Right lobe of liver (tissue), 6 donors: ENCODE results near the gene PPP1R7. TPM values are rescaled to one million over a fixed set of nuclear protein-coding genes. Genes with fewer than 3 reads are reported as not detected.

Experiments
- ATAC-seq, 4 donors: fragments of 200-7000 bp; cut with Tn5 transposase; one replicate each; pipeline ENCODE4 v1.9.1; 2020; ENCODE audit warnings: mild to moderate bottlenecking in 4 of 4, moderate library complexity in 4 of 4
- DNase-seq, 3 donors: peaks; one replicate each; pipeline ENCODE4 v3.0.0-alpha.2; 2020
- H3K27ac ChIP-seq, 3 donors: fragments of 200-600 bp; one replicate each; pipeline ENCODE4 v1.8.0; 2022
- H3K27me3 ChIP-seq, 2 donors: fragments of 200-600 bp; one replicate each; pipeline ENCODE4 v1.8.0; 2022
- H3K36me3 ChIP-seq, 4 donors: fragments of 200-600 bp; sonication (generic) in 1 of 4; one replicate each; pipeline versions ENCODE4 v1.5.1 to v1.8.0; 2017 to 2022; ENCODE audit warnings: control low read depth in 1 of 4
- H3K4me1 ChIP-seq, 4 donors: fragments of 200-600 bp; sonication (generic) in 1 of 4; one replicate each; pipeline versions ENCODE4 v1.5.1 to v1.8.0; 2017 to 2022; ENCODE audit warnings: control low read depth in 1 of 4
- H3K4me3 ChIP-seq, 3 donors: fragments of 200-600 bp; one replicate each; pipeline ENCODE4 v1.8.0; 2022
- H3K9me3 ChIP-seq, 4 donors: fragments of 200-600 bp; sonication (generic) in 1 of 4; one replicate each; pipeline versions ENCODE4 v1.5.1 to v1.8.0; 2017 to 2022; ENCODE audit warnings: control low read depth in 1 of 4
- POLR2A ChIP-seq: fragments of 450-650 bp; IDR thresholded peaks from one replicate; pipeline ENCODE4 v1.6.1; 2017; ENCODE audit warnings: antibody characterized with exemption, mild to moderate bottlenecking
- WGBS: methylation state at CpG from one replicate; pipeline ENCODE4 v1.1.6; 2018; ENCODE audit warnings: low coverage, low lambda C conversion rate; ENCODE audit not compliant: insufficient coverage; ENCODE audit errors: missing lambda C conversion rate; 5-methylcytosine and 5-hydroxymethylcytosine counted together
- intact Hi-C, 2 donors: fragments of 100-400 bp; cut with DNase I; formaldehyde crosslinking; loops; one replicate each; pipeline versions ENCODE4 v1.11.2 to v1.14.1; 2022
- total RNA-seq, 6 experiments: library from RNA; depleted of rRNA in 2 of 6; stranded (reverse); fragments of >200 nt in 2 of 6; fragmentation: NEBNext Ultra II Directional in 3 of 6; extraction: Animal tissue kit (Norgen Biotek cat#: 25700) in 3 of 6; gene quantifications; one replicate each; pipeline versions ENCODE4 v1.1.0 to v1.2.4, GENCODE V29; 2016 to 2023
- TF ChIP-seq, protein P1 (sequence below), 4 donors: fragments of 200-600 bp in 3 of 4; fragments of 450-650 bp in 1 of 4; IDR thresholded peaks; one replicate each; pipeline versions ENCODE4 v1.5.1 to v1.8.0; 2016 to 2022; ENCODE audit warnings: antibody characterized with exemption in 4 of 4, mild to moderate bottlenecking in 2 of 4
- donor health status: DM: no; HTN: yes; CAD: no.
- donor health status: DM: no; HTN: no; CAD: no.
- donor health status: DM: no; HTN: no; CAD: no.
- donor health status: DM: no; HTN: yes; CAD: no.
- donor health status: DM: no; HTN: yes; CAD: no.

The PPP1R7 gene
- total RNA-seq, 6 experiments from 2014 or later = 27.8 to 35.7 (median 29.5) TPM

DNA sequence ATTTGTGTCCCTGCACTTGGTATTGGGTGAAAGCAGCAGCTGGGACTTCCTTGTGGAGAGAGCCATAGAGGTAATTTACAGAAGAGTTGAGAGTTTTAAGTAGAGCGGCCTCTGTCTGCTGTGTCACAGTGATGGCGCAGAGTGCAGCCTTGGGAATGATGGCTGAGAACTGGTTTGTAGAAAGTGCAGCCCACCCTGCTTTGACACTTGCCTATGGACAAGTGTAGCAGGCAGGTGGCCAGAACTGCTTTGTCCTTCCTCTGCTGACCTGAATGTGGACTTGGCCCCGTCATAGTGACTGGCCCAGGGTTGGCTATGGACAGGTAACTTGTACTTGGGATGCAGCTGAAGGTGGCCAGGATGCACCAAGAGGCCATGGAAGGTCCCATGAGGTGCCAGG, 31.9 kb downstream of the PPP1R7 start:
- DNase-seq (no peak), ATAC-seq (no peak)
- Histone ChIP-seq H3K36me3 (peaks cover 0 to 11% (median 0%) of the 10 kb centered on the region in 4 donors), H3K4me1 (no peaks in the 10 kb centered on the region), H3K27ac (no peak overlapping the region), H3K9me3 (no peaks in the 10 kb centered on the region), H3K27me3 (no peaks in the 10 kb centered on the region), H3K4me3 (no peak overlapping the region)
- WGBS = 93% methylated on average over 2 of the region's 3 CpGs
- TF ChIP-seq POLR2A = no peak
- TF ChIP-seq, protein P1, sequence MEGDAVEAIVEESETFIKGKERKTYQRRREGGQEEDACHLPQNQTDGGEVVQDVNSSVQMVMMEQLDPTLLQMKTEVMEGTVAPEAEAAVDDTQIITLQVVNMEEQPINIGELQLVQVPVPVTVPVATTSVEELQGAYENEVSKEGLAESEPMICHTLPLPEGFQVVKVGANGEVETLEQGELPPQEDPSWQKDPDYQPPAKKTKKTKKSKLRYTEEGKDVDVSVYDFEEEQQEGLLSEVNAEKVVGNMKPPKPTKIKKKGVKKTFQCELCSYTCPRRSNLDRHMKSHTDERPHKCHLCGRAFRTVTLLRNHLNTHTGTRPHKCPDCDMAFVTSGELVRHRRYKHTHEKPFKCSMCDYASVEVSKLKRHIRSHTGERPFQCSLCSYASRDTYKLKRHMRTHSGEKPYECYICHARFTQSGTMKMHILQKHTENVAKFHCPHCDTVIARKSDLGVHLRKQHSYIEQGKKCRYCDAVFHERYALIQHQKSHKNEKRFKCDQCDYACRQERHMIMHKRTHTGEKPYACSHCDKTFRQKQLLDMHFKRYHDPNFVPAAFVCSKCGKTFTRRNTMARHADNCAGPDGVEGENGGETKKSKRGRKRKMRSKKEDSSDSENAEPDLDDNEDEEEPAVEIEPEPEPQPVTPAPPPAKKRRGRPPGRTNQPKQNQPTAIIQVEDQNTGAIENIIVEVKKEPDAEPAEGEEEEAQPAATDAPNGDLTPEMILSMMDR (IDR thresholded peaks at IDR 0.05) = no peak
- intact Hi-C loops = no loop called here

DNA sequence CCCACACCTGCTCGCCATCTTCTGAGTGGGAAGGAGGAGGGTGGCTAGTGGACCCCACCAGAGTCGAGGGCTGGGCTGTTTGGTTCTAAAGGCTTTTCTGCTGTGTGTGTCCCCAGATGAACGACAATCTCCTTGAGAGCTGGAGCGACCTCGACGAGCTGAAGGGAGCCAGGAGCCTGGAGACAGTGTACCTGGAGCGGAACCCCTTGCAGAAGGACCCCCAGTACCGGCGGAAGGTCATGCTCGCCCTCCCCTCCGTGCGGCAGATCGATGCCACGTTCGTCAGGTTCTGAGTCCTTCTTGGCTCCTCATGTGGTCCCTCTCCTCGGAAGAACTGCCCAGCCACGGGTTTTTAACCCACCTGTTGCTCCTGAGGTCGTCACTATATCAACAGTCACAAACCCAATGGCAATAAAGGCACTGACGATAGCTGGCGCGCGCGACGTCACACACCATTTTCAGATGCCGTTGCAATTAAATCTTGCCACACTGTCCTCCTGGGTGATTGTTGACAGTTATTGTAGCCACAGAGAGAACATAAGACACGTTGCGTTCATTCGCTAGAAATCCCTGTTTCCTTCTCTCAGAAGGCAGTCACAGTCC, 32.4 kb downstream of the PPP1R7 start:
- ATAC-seq (no peak), DNase-seq (no peak)
- Histone ChIP-seq H3K4me3 (no peak overlapping the region), H3K27ac (no peak overlapping the region), H3K27me3 (no peaks in the 10 kb centered on the region), H3K9me3 (no peaks in the 10 kb centered on the region), H3K36me3 (peaks cover 0 to 11% (median 0%) of the 10 kb centered on the region in 4 donors), H3K4me1 (no peaks in the 10 kb centered on the region)
- no peak for TF ChIP-seq POLR2A
- TF ChIP-seq, protein P1 (IDR thresholded peaks at IDR 0.05) = no peak
- WGBS = 90% methylated on average over 6 of the region's 28 CpGs
- intact Hi-C loops = no loop called here

DNA sequence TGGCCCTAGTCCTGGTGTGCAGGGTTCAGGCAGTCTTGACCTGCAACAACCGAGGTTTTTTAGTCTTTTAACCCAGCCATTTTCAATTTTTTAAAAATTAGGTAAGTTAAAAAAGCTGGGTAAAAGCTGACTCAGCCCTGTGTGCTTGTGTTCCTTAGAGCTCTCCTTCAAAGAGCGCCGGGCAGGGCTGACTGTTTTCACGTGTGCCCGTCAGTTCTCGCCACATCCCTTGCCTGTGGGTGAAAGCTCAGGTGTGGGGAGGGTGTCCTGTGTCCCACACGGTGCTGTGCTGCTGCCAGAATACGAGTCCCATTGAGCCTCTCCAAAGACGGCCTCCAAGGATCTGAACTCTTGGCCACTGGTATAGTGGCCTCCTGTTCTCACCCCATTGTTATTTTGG, 33.0 kb downstream of the PPP1R7 start:
- no peak overlapping the region for H3K27ac ChIP-seq
- DNase-seq (no peak), ATAC-seq (no peak)
- no peaks in the 10 kb centered on the region for H3K9me3 ChIP-seq
- peaks cover 0 to 11% (median 0%) of the 10 kb centered on the region in 4 donors for H3K36me3 ChIP-seq
- no peaks in the 10 kb centered on the region for H3K27me3 ChIP-seq
- WGBS = 89% methylated on average over 8 of the region's 9 CpGs
- intact Hi-C loops = no loop called here
- no peak overlapping the region for H3K4me3 ChIP-seq
- H3K4me1 ChIP-seq = no peaks in the 10 kb centered on the region
- no peak for TF ChIP-seq POLR2A
- TF ChIP-seq, protein P1 (IDR thresholded peaks at IDR 0.05) = no peak

DNA sequence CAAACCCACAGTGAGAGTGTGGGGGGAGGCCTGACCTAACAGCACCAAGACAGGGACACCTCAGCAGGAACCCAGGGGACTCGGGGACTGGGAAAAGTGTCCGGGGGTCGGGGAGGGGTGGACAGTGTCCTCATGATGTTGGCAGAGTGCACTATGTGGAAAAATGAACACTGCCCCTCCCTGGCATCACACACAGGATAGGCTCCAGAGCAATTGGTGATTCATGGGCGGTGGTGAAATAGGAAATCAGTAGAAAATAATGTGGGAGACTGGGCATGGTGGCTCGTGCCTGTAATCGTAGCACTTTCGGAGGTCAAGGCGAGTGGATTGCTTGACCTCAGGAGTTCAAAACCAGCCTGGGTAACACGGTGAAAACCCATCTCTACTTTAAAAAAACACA, 34.6 kb downstream of the PPP1R7 start:
- Histone ChIP-seq H3K27me3 (no peaks in the 10 kb centered on the region), H3K36me3 (peaks cover 0 to 8% (median 0%) of the 10 kb centered on the region in 4 donors), H3K27ac (no peak overlapping the region), H3K4me3 (no peak overlapping the region), H3K9me3 (no peaks in the 10 kb centered on the region), H3K4me1 (no peaks in the 10 kb centered on the region)
- TF ChIP-seq POLR2A = no peak
- TF ChIP-seq, protein P1 (IDR thresholded peaks at IDR 0.05) = no peak
- intact Hi-C loops = no loop called here
- ATAC-seq (no peak), DNase-seq (no peak)
- 54% methylated on average over 5 of the region's 9 CpGs for WGBS

DNA sequence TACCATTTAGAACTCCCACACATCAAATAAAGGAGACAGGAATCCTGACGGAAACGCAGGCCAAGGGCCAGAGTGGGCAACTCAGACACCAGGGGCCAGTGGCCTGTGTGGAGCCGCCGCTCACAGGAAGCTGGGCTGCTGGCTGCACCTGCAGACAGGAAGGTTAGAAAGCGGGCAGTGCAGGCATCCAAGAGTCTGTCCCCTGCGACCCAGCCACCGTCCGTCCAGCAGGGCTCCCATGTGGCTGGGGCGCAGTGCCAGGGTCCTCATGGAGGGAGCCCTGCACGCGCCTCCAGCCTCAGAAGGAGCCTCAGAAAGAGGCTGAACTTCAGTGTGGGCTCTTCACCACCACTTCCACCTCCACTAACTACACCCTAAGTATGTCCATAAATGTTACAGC, 35.7 kb downstream of the PPP1R7 start:
- no peak for DNase-seq
- WGBS = 64% methylated on average over 3 of the region's 11 CpGs
- TF ChIP-seq, protein P1 (IDR thresholded peaks at IDR 0.05) = no peak
- TF ChIP-seq POLR2A = no peak
- Histone ChIP-seq H3K4me1 (no peaks in the 10 kb centered on the region), H3K36me3 (peaks cover 0 to 8% (median 0%) of the 10 kb centered on the region in 4 donors), H3K27ac (no peak overlapping the region), H3K27me3 (no peaks in the 10 kb centered on the region), H3K9me3 (no peaks in the 10 kb centered on the region), H3K4me3 (no peak overlapping the region)
- intact Hi-C loops = no loop called here
- ATAC-seq = peak in 1 of 4 donors; percentile 15
